Gastrocnemius medialis (tissue), 4 donors: ENCODE measurements around the gene GRID2. TPM values are rescaled to one million over a fixed set of nuclear protein-coding genes. Genes with fewer than 3 reads are reported as not detected.

Experiments
- ATAC-seq, 2 donors: fragments of 150-250 bp; one replicate each; pipeline ENCODE4 v1.9.1; 2016
- DNase-seq, 2 donors: peaks; one replicate each; pipeline ENCODE4 v3.0.0-alpha.2; 2019
- H3K27ac ChIP-seq, 4 donors: fragments of 200-600 bp; sonication (generic); 1 replicate in 1 of 4; 2 replicates in 3 of 4; pipeline ENCODE4 v1.5.1; 2016 to 2018; ENCODE audit warnings: mild to moderate bottlenecking in 2 of 4, moderate library complexity in 1 of 4
- H3K27me3 ChIP-seq, 3 donors: fragments of 200-600 bp; sonication (generic) in 2 of 3; 1 replicate in 1 of 3; 2 replicates in 2 of 3; pipeline versions ENCODE4 v1.5.1 to v1.6.0; 2016 to 2019; ENCODE audit warnings: mild to moderate bottlenecking in 1 of 3, moderate library complexity in 1 of 3
- H3K36me3 ChIP-seq, 2 donors: fragments of 200-600 bp; sonication (generic) in 1 of 2; one replicate each; pipeline ENCODE4 v1.5.1; 2017 to 2018
- H3K4me1 ChIP-seq, 2 donors: fragments of 200-600 bp; sonication (generic) in 1 of 2; one replicate each; pipeline ENCODE4 v1.5.1; 2016 to 2017; ENCODE audit warnings: mild to moderate bottlenecking in 2 of 2
- H3K4me3 ChIP-seq, 4 donors: fragments of 200-600 bp; sonication (generic) in 3 of 4; 1 replicate in 1 of 4; 2 replicates in 3 of 4; pipeline ENCODE4 v1.5.1; 2016 to 2019; ENCODE audit warnings: mild to moderate bottlenecking in 2 of 4
- H3K9me3 ChIP-seq, 3 donors: fragments of 200-600 bp; sonication (generic) in 2 of 3; 1 replicate in 1 of 3; 2 replicates in 2 of 3; pipeline ENCODE4 v1.5.1; 2016 to 2019
- CTCF ChIP-seq, 5 experiments: fragments of 450-650 bp in 3 of 5; fragments of 200-600 bp in 2 of 5; sonication (generic) in 2 of 5; IDR thresholded peaks in 4 of 5; conservative IDR thresholded peaks in 1 of 5; 1 replicate in 4 of 5; 2 replicates in 1 of 5; pipeline ENCODE4 v1.5.1; 2016 to 2019; ENCODE audit warnings: antibody characterized with exemption in 5 of 5, mild to moderate bottlenecking in 3 of 5, moderate library complexity in 3 of 5
- POLR2A ChIP-seq, 2 donors: fragments of 450-650 bp; IDR thresholded peaks; one replicate each; pipeline ENCODE4 v1.6.1; 2017; ENCODE audit warnings: antibody characterized with exemption in 2 of 2, mild to moderate bottlenecking in 2 of 2, moderate library complexity in 2 of 2
- in situ Hi-C, 4 donors: fragments of 200-750 bp; cut with MboI; loops; one replicate each; pipeline versions ENCODE4 v1.15.0 to v1.8.0; 2017; ENCODE audit warnings: low sequenced_read_pairs in 4 of 4
- intact Hi-C: fragments of 100-400 bp; cut with DNase I; formaldehyde crosslinking; loops from one replicate; pipeline ENCODE4 v1.15.1; 2023; ENCODE audit warnings: low total_unique reads
- total RNA-seq, 4 donors: library from RNA; depleted of rRNA; stranded (reverse); fragments of >200 nt; gene quantifications; one replicate each; pipeline versions ENCODE4 v1.1.0 to v1.2.3, GENCODE V29; 2016

Gene GRID2
- total RNA-seq, 4 donors from 2014 or later: not detected

DNA sequence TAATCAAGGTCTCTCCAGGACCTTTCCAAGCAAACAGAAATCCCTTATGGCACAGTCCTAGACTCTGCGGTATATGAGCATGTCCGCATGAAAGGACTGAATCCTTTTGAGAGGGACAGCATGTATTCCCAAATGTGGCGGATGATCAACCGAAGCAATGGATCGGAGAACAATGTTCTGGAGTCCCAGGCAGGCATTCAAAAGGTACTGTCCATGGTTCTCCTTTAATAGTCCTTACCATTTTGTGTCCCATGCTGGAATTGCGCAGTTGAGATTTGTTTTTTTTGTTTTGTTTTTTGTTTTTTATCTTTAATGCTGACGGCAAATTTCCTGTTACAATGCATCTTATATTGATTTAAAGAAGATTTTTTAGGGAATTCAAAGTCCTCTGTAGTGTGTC is 1211.4 kb downstream of the GRID2 start:
- in situ Hi-C loops (no loop called here), intact Hi-C loops (no loop called here)
- ATAC-seq: no peak

DNA sequence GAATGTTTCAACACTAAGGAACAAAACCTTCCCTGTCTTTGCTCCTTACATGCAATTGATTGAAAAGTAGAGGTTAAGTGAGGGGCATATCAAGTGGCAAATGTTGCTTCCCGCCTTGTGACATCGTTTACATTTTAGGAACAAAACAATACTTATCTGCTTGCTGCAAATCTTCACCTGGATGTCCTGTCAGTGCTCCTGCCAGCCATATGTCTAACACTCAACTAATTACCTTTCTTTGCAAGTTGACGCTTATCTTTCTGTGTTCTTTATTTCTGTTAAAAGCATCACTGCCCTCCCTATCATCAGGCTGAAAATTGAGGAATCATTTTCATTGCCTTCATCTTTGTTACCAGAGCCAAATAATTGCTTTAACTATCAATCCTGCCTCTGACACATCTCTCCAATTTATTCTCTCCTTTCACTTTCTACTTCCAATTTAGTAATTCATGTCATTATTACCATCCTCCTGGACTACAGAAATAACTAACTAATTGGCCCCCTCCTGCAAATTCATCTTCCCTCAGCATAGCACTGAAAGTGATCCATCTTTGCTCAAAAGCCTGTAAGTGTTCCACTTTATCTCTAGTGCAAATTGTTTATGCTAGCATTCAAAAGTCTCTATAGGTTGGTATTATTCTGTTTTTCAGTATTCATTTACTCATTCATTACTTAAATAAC is 1226.1 kb downstream of the GRID2 start:
- intact Hi-C loops: no loop called here
- DNase-seq (no peak), ATAC-seq (no peak)
- TF ChIP-seq CTCF (IDR thresholded peaks at IDR 0.05 in 4 of 5, conservative IDR thresholded peaks at IDR 0.05 in 1 of 5): no peak
- no peak for TF ChIP-seq POLR2A (IDR thresholded peaks at IDR 0.05)
- Histone ChIP-seq H3K4me1 (no peaks in the 10 kb centered on the region), H3K4me3 (no peak overlapping the region), H3K27me3 (no peaks in the 10 kb centered on the region), H3K36me3 (no peaks in the 10 kb centered on the region), H3K27ac (no peak overlapping the region), H3K9me3 (no peaks in the 10 kb centered on the region)
- in situ Hi-C loops: no loop called here

More for the DNA sequence above, 1211.4 kb downstream of the GRID2 start:
- H3K9me3 ChIP-seq: no peaks in the 10 kb centered on the region
- no peaks in the 10 kb centered on the region for H3K4me1 ChIP-seq
- no peak overlapping the region for H3K4me3 ChIP-seq
- no peaks in the 10 kb centered on the region for H3K36me3 ChIP-seq
- DNase-seq: no peak
- H3K27ac ChIP-seq: no peak overlapping the region
- no peak for TF ChIP-seq CTCF (IDR thresholded peaks at IDR 0.05 in 4 of 5, conservative IDR thresholded peaks at IDR 0.05 in 1 of 5)
- no peak for TF ChIP-seq POLR2A (IDR thresholded peaks at IDR 0.05)
- no peaks in the 10 kb centered on the region for H3K27me3 ChIP-seq

- in situ Hi-C loops: no loop called here
- no peaks in the 10 kb centered on the region for H3K4me1 ChIP-seq
- H3K36me3 ChIP-seq: no peaks in the 10 kb centered on the region
- no peak for DNase-seq
- no peaks in the 10 kb centered on the region for H3K9me3 ChIP-seq
- H3K27me3 ChIP-seq: no peaks in the 10 kb centered on the region
- intact Hi-C loops: no loop called here
- no peak for TF ChIP-seq POLR2A (IDR thresholded peaks at IDR 0.05)
- no peak for TF ChIP-seq CTCF (IDR thresholded peaks at IDR 0.05 in 4 of 5, conservative IDR thresholded peaks at IDR 0.05 in 1 of 5)
- H3K27ac ChIP-seq: no peak overlapping the region
- H3K4me3 ChIP-seq: no peak overlapping the region
- ATAC-seq: no peak
Observed at GRCh38 chr4:93532234-93532633, 1228.5 kb downstream of the GRID2 start.

- in situ Hi-C loops: no loop called here
- no peak for TF ChIP-seq POLR2A (IDR thresholded peaks at IDR 0.05)
- no peak for TF ChIP-seq CTCF (IDR thresholded peaks at IDR 0.05 in 4 of 5, conservative IDR thresholded peaks at IDR 0.05 in 1 of 5)
- Histone ChIP-seq H3K9me3 (no peaks in the 10 kb centered on the region), H3K27me3 (no peaks in the 10 kb centered on the region), H3K36me3 (no peaks in the 10 kb centered on the region), H3K27ac (no peak overlapping the region), H3K4me1 (no peaks in the 10 kb centered on the region), H3K4me3 (no peak overlapping the region)
- no peak for ATAC-seq
- DNase-seq: no peak
- intact Hi-C loops: no loop called here
Observed at GRCh38 chr4:93540562-93540961, 1236.8 kb downstream of the GRID2 start.

GRCh38 chr4:93561842-93562241 is 1258.1 kb downstream of the GRID2 start:
- Histone ChIP-seq H3K36me3 (no peaks in the 10 kb centered on the region), H3K27me3 (no peaks in the 10 kb centered on the region), H3K4me1 (no peaks in the 10 kb centered on the region), H3K9me3 (no peaks in the 10 kb centered on the region), H3K27ac (no peak overlapping the region), H3K4me3 (no peak overlapping the region)
- in situ Hi-C loops (no loop called here), intact Hi-C loops (no loop called here)
- DNase-seq: no peak
- TF ChIP-seq POLR2A (IDR thresholded peaks at IDR 0.05) (no peak), CTCF (IDR thresholded peaks at IDR 0.05 in 4 of 5, conservative IDR thresholded peaks at IDR 0.05 in 1 of 5) (no peak)
- no peak for ATAC-seq
